ENCODE results near the gene GRAMD2B. TPM values are rescaled to one million over a fixed set of nuclear protein-coding genes. Genes with fewer than 3 reads are reported as not detected.

The GRAMD2B gene
- total RNA-seq, 3 donors from 2014 or later, result 38.1 to 206 (median 103) TPM

- no peak for DNase-seq (ENCODE audit: low spot score in 2 of 2)
- intact Hi-C loops (cut with DNase I; ENCODE audit: low total_unique reads), result no loop called here
- no peaks in the 10 kb centered on the region for H3K27me3 ChIP-seq
- no peaks in the 10 kb centered on the region for H3K9me3 ChIP-seq
- no peak overlapping the region for H3K4me3 ChIP-seq
- H3K27ac ChIP-seq, result peak overlapping the region; percentile 77 to 85
- TF ChIP-seq CTCF (IDR thresholded peaks at IDR 0.05) (no peak), POLR2A (IDR thresholded peaks at IDR 0.05) (no peak), POLR2AphosphoS5 (IDR thresholded peaks at IDR 0.05) (no peak)
- no peaks in the 10 kb centered on the region for H3K36me3 ChIP-seq
- H3K4me1 ChIP-seq, result peaks cover 0 to 13% of the 10 kb centered on the region in 2 donors
Measured at GRCh38 chr5:126445502-126446174, 22.4 kb downstream of the GRAMD2B start.

- Histone ChIP-seq H3K4me3 (no peak overlapping the region), H3K9me3 (no peaks in the 10 kb centered on the region), H3K36me3 (no peaks in the 10 kb centered on the region), H3K4me1 (peaks cover 0 to 15% of the 10 kb centered on the region in 2 donors), H3K27ac (peak overlapping the region; percentile 77 to 85), H3K27me3 (no peaks in the 10 kb centered on the region)
- TF ChIP-seq CTCF (IDR thresholded peaks at IDR 0.05) (no peak), POLR2A (IDR thresholded peaks at IDR 0.05) (no peak), POLR2AphosphoS5 (IDR thresholded peaks at IDR 0.05) (no peak)
- DNase-seq (ENCODE audit: low spot score in 2 of 2), result no peak
- intact Hi-C loops (cut with DNase I; ENCODE audit: low total_unique reads), result no loop called here
Measured at GRCh38 chr5:126446498-126447224, 23.5 kb downstream of the GRAMD2B start.

- Histone ChIP-seq H3K27ac (peak overlapping the region; percentile 63 to 86), H3K36me3 (no peaks in the 10 kb centered on the region), H3K9me3 (no peaks in the 10 kb centered on the region), H3K4me3 (no peak overlapping the region), H3K4me1 (peaks cover 0 to 9% of the 10 kb centered on the region in 2 donors), H3K27me3 (no peaks in the 10 kb centered on the region)
- intact Hi-C loops (cut with DNase I; ENCODE audit: low total_unique reads), result no loop called here
- TF ChIP-seq POLR2AphosphoS5 (IDR thresholded peaks at IDR 0.05) (no peak), POLR2A (IDR thresholded peaks at IDR 0.05) (no peak), CTCF (IDR thresholded peaks at IDR 0.05) (no peak)
- no peak for DNase-seq (ENCODE audit: low spot score in 2 of 2)
Measured at GRCh38 chr5:126448720-126449119, 25.5 kb downstream of the GRAMD2B start.

GRCh38 chr5:126449751-126450271 is 26.6 kb downstream of the GRAMD2B start:
- no peaks in the 10 kb centered on the region for H3K27me3 ChIP-seq
- H3K36me3 ChIP-seq, result no peaks in the 10 kb centered on the region
- no peak for TF ChIP-seq POLR2A (IDR thresholded peaks at IDR 0.05)
- TF ChIP-seq CTCF (IDR thresholded peaks at IDR 0.05), result no peak
- no peak for TF ChIP-seq POLR2AphosphoS5 (IDR thresholded peaks at IDR 0.05)
- no peaks in the 10 kb centered on the region for H3K9me3 ChIP-seq
- H3K4me3 ChIP-seq, result peak overlapping the region in 1 of 3 donors; percentile 12
- DNase-seq (ENCODE audit: low spot score in 2 of 2), result no peak
- peaks cover 0 to 9% of the 10 kb centered on the region in 2 donors for H3K4me1 ChIP-seq
- intact Hi-C loops (cut with DNase I; ENCODE audit: low total_unique reads), result no loop called here
- H3K27ac ChIP-seq, result peak overlapping the region; percentile 81 to 86

- Histone ChIP-seq H3K9me3 (no peaks in the 10 kb centered on the region), H3K27me3 (no peaks in the 10 kb centered on the region), H3K4me3 (peak overlapping the region in 1 of 3 donors; percentile 12), H3K36me3 (no peaks in the 10 kb centered on the region), H3K27ac (peak overlapping the region; percentile 81 to 86), H3K4me1 (peaks cover 0 to 9% of the 10 kb centered on the region in 2 donors)
- TF ChIP-seq POLR2AphosphoS5 (IDR thresholded peaks at IDR 0.05) (no peak), POLR2A (IDR thresholded peaks at IDR 0.05) (no peak), CTCF (IDR thresholded peaks at IDR 0.05) (no peak)
- intact Hi-C loops (cut with DNase I; ENCODE audit: low total_unique reads), result no loop called here
- no peak for DNase-seq (ENCODE audit: low spot score in 2 of 2)
Measured at GRCh38 chr5:126450346-126450745, 27.1 kb downstream of the GRAMD2B start.

Measured in breast epithelium (tissue), 4 donors.